PC-3 (cell line): ENCODE data around the gene FBXL13.

ENCODE experiments used
- CTCF ChIP-seq: fragments of 300-600 bp; sonication (generic); conservative IDR thresholded peaks from 2 replicates; pipeline ENCODE4 v1.5.1; 2017; ENCODE audit warnings: antibody characterized with exemption, low read depth, mild to moderate bottlenecking, low read length
- EZH2 ChIP-seq: fragments of 300-600 bp; sonication (generic); IDR thresholded peaks from one replicate; pipeline ENCODE4 v1.6.1; 2017; ENCODE audit warnings: antibody characterized with exemption, mild to moderate bottlenecking, low read length; ENCODE audit not compliant: unreplicated experiment
- EZH2phosphoT487 ChIP-seq: fragments of 300-600 bp; sonication (generic); IDR thresholded peaks from 2 replicates; pipeline ENCODE4 v1.6.1; 2018; ENCODE audit warnings: mild to moderate bottlenecking, antibody characterized with exemption, low read length, borderline replicate concordance

GRCh38 chr7:102931757-102932156 lies 142.8 kb downstream of the FBXL13 start:
- TF ChIP-seq CTCF (no peak), EZH2 (no peak), EZH2phosphoT487 (no peak)
